ENCODE results near the gene MYBPC2. TPM values are rescaled to one million over a fixed set of nuclear protein-coding genes. Genes with fewer than 3 reads are reported as not detected.

The MYBPC2 gene
- total RNA-seq, 2 experiments from 2014 or later = 0.08 TPM; not detected in 1

DNA sequence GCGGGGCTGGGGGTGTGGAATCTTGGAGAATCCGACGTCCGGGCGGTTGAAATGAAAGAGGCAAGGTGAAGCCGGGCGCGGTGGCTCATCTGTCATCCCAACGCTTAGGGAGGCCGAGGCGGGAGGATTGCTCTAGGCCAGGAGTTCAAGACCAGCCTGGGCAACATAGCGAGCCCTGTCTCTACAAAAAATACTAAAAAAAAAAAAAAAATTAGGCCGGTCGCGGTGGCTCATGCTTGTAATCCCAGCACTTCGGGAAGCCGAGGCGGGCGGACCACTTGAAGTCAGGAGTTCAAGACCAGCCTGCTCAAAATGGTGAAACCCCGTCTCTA is 44.2 kb downstream of the MYBPC2 start:
- POLR2A ChIA-PET = interaction anchor here (0.6 to 1.1 kb wide), 3 partner anchors 98 to 120 kb away, joined by 3 to 12 read pairs (median 3); partner anchors contain the start of gene NR1H2

DNA sequence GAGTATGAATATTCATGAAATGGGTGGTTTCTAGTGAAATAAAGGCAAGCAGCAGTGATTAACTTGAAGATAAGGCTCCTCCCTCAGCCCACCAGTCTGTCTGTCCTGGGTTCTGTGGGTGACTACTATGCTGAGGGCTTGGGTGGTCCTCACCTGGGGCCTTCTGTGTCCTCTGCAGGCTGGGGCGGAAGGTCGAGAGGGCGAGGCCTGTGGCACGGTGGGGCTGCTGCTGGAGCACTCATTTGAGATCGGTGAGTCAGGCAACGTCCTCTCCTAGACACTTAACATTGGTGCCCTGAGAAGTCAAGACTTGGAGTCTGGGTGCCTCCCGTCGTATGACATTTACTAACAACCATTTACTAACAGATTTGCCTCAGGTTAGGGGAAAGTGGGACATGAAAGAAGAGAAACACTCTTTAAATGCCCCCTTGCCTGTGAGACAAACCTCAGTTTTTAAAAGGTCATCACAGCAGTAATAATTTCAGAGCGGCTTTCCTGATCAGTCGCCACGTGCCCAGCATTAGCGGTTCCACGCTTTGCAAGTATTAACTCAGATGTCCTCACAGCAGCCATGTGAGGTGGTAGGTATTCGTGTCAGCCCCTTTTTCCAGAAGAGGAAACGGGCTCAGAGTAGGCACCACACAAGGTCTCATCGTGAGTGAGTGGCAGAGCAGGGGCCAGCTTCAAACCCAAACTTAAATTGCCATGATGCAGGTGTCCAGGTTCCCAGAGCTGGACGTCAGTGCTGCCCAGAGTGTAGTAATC is 45.2 kb downstream of the MYBPC2 start:
- no peak overlapping the region for H3K27ac ChIP-seq (ENCODE audit: low read depth in 1 of 2, low read length in 2 of 2)
- peaks cover 0 to 6% of the 10 kb centered on the region in 2 experiments for H3K9me3 ChIP-seq (ENCODE audit: control insufficient read depth in 1 of 2, insufficient read depth in 1 of 2, low read length in 2 of 2)
- ChIA-PET CTCF (no interaction called here), POLR2A (no interaction called here)
- Mint-ChIP-seq H3K4me3 (peak overlapping the region; percentile 95), H3K36me3 (ENCODE audit: low read depth) (peaks cover 52% of the 10 kb centered on the region), H3K9me3 (no peaks in the 10 kb centered on the region), H3K27me3 (no peaks in the 10 kb centered on the region), H3K4me1 (ENCODE audit: low read depth) (peaks cover 22% of the 10 kb centered on the region), H3K27ac (peak overlapping the region; percentile 95)
- TF ChIP-seq, protein P1, sequence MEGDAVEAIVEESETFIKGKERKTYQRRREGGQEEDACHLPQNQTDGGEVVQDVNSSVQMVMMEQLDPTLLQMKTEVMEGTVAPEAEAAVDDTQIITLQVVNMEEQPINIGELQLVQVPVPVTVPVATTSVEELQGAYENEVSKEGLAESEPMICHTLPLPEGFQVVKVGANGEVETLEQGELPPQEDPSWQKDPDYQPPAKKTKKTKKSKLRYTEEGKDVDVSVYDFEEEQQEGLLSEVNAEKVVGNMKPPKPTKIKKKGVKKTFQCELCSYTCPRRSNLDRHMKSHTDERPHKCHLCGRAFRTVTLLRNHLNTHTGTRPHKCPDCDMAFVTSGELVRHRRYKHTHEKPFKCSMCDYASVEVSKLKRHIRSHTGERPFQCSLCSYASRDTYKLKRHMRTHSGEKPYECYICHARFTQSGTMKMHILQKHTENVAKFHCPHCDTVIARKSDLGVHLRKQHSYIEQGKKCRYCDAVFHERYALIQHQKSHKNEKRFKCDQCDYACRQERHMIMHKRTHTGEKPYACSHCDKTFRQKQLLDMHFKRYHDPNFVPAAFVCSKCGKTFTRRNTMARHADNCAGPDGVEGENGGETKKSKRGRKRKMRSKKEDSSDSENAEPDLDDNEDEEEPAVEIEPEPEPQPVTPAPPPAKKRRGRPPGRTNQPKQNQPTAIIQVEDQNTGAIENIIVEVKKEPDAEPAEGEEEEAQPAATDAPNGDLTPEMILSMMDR (IDR thresholded peaks at IDR 0.05) = no peak
- H3K27me3 ChIP-seq (ENCODE audit: control insufficient read depth in 1 of 2, insufficient read depth in 2 of 2, low read length in 2 of 2) = no peaks in the 10 kb centered on the region
- H3K4me1 ChIP-seq (ENCODE audit: insufficient read depth, low read length) = peaks cover 43% of the 10 kb centered on the region
- peaks cover 45% of the 10 kb centered on the region for H3K36me3 ChIP-seq (ENCODE audit: insufficient read depth, low read length)
- intact Hi-C loops (cut with DNase I, micrococcal nuclease) = loop anchor here in 1 of 2 experiments (2.0 to 5.0 kb wide), 2 partner anchors 45 to 111 kb away; partner anchors contain the start of genes MYBPC2 and NAPSA
- DNase-seq (no peak), ATAC-seq (ENCODE audit: poor library complexity) (no peak)
- peak overlapping the region; percentile 79 for H3K4me3 ChIP-seq (ENCODE audit: low read length)

More for the DNA sequence above, 44.2 kb downstream of the MYBPC2 start:
- H3K36me3 Mint-ChIP-seq (ENCODE audit: low read depth) = peaks cover 44% of the 10 kb centered on the region
- CTCF ChIA-PET = no interaction called here
- H3K4me1 ChIP-seq (ENCODE audit: insufficient read depth, low read length) = peaks cover 43% of the 10 kb centered on the region
- no peak for DNase-seq
- no peak for ATAC-seq (ENCODE audit: poor library complexity)
- H3K4me3 ChIP-seq (ENCODE audit: low read length) = peak overlapping the region; percentile 79
- H3K9me3 ChIP-seq (ENCODE audit: control insufficient read depth in 1 of 2, insufficient read depth in 1 of 2, low read length in 2 of 2) = peaks cover 0 to 6% of the 10 kb centered on the region in 2 experiments
- peaks cover 22% of the 10 kb centered on the region for H3K4me1 Mint-ChIP-seq (ENCODE audit: low read depth)
- H3K36me3 ChIP-seq (ENCODE audit: insufficient read depth, low read length) = peaks cover 39% of the 10 kb centered on the region
- H3K27me3 Mint-ChIP-seq = no peaks in the 10 kb centered on the region
- H3K27me3 ChIP-seq (ENCODE audit: control insufficient read depth in 1 of 2, insufficient read depth in 2 of 2, low read length in 2 of 2) = no peaks in the 10 kb centered on the region
- TF ChIP-seq, protein P1 (IDR thresholded peaks at IDR 0.05) = no peak
- H3K9me3 Mint-ChIP-seq = no peaks in the 10 kb centered on the region
- H3K27ac ChIP-seq (ENCODE audit: low read depth in 1 of 2, low read length in 2 of 2) = peak overlapping the region; percentile 73 to 82
- H3K27ac Mint-ChIP-seq = peak overlapping the region; percentile 95
- intact Hi-C loops (cut with DNase I, micrococcal nuclease) = loop anchor here (1.0 to 5.0 kb wide), 3 partner anchors 34 to 110 kb away; partner anchors contain the start of genes JOSD2 (in 2 of the 2), MYBPC2 (in 1 of the 2) and NAPSA (in 1 of the 2)
- H3K4me3 Mint-ChIP-seq = peak overlapping the region; percentile 95

DNA sequence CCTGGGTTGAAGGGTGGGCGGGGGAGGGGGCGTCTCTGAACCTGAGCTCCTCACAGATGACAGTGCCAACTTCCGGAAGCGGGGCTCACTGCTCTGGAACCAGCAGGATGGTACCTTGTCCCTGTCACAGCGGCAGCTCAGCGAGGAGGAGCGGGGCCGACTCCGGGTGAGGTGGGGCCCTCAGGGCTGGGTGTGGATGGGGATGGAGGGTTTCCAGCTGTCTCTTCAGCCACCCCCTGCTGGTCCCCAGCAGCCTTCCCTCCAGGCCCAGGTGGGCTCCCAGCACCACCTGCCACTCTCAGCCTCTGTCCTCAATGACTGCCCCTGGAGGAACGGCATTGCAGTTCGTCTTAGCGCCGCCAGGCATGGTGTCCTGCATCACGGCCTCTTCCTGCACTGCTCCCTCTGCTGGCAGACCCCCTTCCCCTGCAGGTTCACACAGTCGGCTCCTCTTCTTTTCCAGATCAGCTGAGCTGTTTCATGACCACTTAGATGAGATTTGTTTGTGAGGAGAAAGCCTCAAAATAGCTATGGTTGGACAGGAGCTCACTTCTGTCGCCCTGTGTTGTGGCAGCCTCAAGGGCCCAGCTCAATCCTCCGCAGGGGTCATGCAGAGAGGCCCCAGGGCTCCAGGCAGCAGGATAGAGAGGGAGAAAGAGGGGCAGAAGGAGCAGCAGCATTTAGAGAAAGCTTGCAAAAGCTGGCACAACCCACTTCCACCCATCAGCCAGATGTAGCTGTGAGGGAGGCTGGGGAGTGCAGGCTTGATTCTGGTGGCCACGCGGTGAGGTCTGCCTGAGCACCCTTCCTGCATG is 46.4 kb downstream of the MYBPC2 start:
- peak overlapping the region; percentile 66 for H3K4me3 Mint-ChIP-seq
- H3K27me3 ChIP-seq (ENCODE audit: control insufficient read depth in 1 of 2, insufficient read depth in 2 of 2, low read length in 2 of 2) = no peaks in the 10 kb centered on the region
- no peak overlapping the region for H3K27ac ChIP-seq (ENCODE audit: low read depth in 1 of 2, low read length in 2 of 2)
- ChIA-PET CTCF (interaction anchor here (0.8 kb wide), 1 partner anchor 122 kb away, joined by 4 read pairs; no protein-coding TSS in a partner anchor), POLR2A (interaction anchor here (1.8 kb wide), 1 partner anchor 32 kb away, joined by 7 read pairs; the partner anchor contains the start of gene JOSD2)
- no peak overlapping the region for H3K27ac Mint-ChIP-seq
- H3K4me1 Mint-ChIP-seq (ENCODE audit: low read depth) = peaks cover 22% of the 10 kb centered on the region
- peaks cover 52% of the 10 kb centered on the region for H3K36me3 ChIP-seq (ENCODE audit: insufficient read depth, low read length)
- peaks cover 43% of the 10 kb centered on the region for H3K4me1 ChIP-seq (ENCODE audit: insufficient read depth, low read length)
- no peaks in the 10 kb centered on the region for H3K9me3 Mint-ChIP-seq
- no peak overlapping the region for H3K4me3 ChIP-seq (ENCODE audit: low read length)
- H3K27me3 Mint-ChIP-seq = no peaks in the 10 kb centered on the region
- DNase-seq = peak in 2 of 14 experiments; percentile 6 to 54
- no peak for ATAC-seq (ENCODE audit: poor library complexity)
- TF ChIP-seq, protein P1 (IDR thresholded peaks at IDR 0.05) = no peak
- peaks cover 63% of the 10 kb centered on the region for H3K36me3 Mint-ChIP-seq (ENCODE audit: low read depth)
- intact Hi-C loops (cut with DNase I, micrococcal nuclease) = loop anchor here in 1 of 2 experiments (5.0 kb wide), 1 partner anchor 112 kb away; the partner anchor contains the start of gene NAPSA
- H3K9me3 ChIP-seq (ENCODE audit: control insufficient read depth in 1 of 2, insufficient read depth in 1 of 2, low read length in 2 of 2) = peaks cover 0 to 6% of the 10 kb centered on the region in 2 experiments
